ENCODE data around the gene LY6G6C.

LY6G6C gene

DNA sequence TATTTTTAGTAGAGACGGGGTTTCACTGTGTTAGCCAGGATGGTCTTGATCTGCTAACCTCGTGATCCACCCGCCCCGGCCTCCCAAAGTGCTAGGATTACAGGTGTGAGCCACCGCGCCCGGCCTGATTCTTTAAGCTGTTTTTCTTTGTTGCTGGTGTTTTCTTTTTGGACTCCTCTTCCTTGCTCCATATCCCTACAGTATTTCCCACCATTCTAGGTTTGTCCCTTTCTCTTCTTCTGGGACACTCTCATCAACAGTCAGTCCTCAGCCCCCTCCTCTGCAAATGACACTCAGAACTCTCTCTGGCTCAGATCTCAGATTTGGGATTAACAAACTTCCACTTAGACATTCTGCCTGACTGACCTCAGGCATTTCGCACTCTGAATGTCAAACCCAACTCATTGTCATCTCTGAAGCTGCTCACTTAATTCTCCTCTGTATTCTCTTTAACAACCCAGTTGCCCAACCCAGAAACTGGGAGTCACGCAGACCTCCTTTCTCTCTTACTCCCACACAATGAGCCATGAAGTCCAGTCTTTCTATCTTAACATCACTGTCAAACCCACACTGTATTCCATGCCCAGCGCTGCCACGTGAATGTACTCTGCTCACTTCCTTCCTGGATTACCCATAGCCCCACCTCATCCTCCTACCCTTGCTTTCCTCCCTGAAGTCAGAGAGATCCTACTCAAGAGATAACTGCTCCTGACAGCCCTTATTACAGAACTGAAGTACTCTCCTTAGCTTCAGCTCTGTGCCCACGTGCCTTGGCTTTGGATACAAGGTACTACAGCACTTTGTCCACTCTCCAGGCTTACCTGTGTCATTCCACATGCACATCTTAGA, 4.2 kb upstream of the LY6G6C start:
- TF ChIP-seq, protein P1, sequence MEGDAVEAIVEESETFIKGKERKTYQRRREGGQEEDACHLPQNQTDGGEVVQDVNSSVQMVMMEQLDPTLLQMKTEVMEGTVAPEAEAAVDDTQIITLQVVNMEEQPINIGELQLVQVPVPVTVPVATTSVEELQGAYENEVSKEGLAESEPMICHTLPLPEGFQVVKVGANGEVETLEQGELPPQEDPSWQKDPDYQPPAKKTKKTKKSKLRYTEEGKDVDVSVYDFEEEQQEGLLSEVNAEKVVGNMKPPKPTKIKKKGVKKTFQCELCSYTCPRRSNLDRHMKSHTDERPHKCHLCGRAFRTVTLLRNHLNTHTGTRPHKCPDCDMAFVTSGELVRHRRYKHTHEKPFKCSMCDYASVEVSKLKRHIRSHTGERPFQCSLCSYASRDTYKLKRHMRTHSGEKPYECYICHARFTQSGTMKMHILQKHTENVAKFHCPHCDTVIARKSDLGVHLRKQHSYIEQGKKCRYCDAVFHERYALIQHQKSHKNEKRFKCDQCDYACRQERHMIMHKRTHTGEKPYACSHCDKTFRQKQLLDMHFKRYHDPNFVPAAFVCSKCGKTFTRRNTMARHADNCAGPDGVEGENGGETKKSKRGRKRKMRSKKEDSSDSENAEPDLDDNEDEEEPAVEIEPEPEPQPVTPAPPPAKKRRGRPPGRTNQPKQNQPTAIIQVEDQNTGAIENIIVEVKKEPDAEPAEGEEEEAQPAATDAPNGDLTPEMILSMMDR (IDR thresholded peaks at IDR 0.05; ENCODE audit: insufficient read depth, low read depth, low read length, missing control alignments) = no peak
- no peak for DNase-seq (ENCODE audit: low read depth)
- H3K4me3 ChIP-seq (ENCODE audit: low read depth, low read length) = no peak overlapping the region

GRCh38 chr6:31723980-31724691, 2.6 kb upstream of the LY6G6C start:
- TF ChIP-seq, protein P1 (IDR thresholded peaks at IDR 0.05; ENCODE audit: insufficient read depth, low read depth, low read length, missing control alignments) = no peak
- no peak for DNase-seq (ENCODE audit: low read depth)
- no peak overlapping the region for H3K4me3 ChIP-seq (ENCODE audit: low read depth, low read length)

DNA sequence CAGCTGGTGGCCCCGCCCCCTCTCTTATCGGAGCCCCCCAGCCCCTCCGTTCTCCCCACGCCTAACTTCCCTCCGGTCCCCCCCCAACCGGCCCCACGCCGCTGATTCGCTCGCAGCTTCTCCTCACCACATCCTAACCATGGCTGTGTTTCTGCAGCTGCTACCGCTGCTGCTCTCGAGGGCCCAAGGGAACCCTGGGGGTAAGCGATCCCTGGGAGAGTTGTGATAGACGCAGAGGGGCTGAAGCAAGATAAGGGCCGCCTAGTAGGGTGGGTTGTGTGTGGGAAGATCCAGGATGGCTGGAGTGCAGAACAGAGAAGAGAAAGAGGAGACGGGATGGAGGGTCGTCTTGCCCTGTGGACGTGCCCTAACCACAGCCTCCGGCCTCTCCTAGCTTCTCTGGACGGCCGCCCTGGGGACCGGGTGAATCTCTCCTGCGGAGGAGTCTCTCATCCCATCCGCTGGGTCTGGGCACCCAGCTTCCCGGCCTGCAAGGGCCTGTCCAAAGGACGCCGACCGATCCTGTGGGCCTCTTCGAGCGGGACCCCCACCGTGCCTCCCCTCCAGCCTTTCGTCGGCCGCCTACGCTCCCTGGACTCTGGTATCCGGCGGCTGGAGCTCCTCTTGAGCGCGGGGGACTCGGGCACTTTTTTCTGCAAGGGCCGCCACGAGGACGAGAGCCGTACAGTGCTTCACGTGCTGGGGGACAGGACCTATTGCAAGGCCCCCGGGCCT, 1.9 kb upstream of the LY6G6C start, which contains the start of gene MPIG6B:
MPIG6B (plus strand) TSS at position 129 of the 735 bp plus-strand sequence; CDS start at position 140, 11 bp downstream.
- TF ChIP-seq, protein P1 (IDR thresholded peaks at IDR 0.05; ENCODE audit: insufficient read depth, low read depth, low read length, missing control alignments) = no peak
- DNase-seq (ENCODE audit: low read depth) = no peak

DNA sequence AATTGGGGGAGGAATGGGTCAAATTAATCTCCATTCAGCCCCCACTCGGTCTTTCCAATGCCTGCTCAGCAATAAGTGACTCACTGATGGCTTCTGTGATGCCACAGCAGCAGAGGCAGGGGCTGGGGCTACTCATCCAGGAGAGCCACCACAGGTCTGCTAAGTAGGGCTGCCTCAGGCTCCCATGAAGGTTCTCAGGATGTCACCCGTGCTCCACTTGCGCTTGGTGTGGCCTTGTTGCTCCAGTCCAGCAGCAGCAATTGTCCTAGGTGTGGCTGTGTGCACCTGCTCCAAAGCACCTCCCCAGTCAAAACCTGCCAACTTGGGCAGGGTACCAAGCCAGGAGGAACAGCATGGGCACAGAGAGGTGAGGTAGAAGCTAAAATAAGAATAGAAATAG, 627 bp upstream of the LY6G6C start:
- H3K4me3 ChIP-seq (ENCODE audit: low read depth, low read length) = no peak overlapping the region
- DNase-seq (ENCODE audit: low read depth) = no peak
- TF ChIP-seq, protein P1 (IDR thresholded peaks at IDR 0.05; ENCODE audit: insufficient read depth, low read depth, low read length, missing control alignments) = no peak

More for the DNA sequence above, 1.9 kb upstream of the LY6G6C start, which contains the start of gene MPIG6B:
- H3K4me3 ChIP-seq (ENCODE audit: low read depth, low read length) = no peak within 1 kb of the TSS

GRCh38 chr6:31720196-31720770, 1.3 kb downstream of the LY6G6C start:
- TF ChIP-seq, protein P1 (IDR thresholded peaks at IDR 0.05; ENCODE audit: insufficient read depth, low read depth, low read length, missing control alignments) = no peak
- no peak for DNase-seq (ENCODE audit: low read depth)
- no peak overlapping the region for H3K4me3 ChIP-seq (ENCODE audit: low read depth, low read length)

DNA sequence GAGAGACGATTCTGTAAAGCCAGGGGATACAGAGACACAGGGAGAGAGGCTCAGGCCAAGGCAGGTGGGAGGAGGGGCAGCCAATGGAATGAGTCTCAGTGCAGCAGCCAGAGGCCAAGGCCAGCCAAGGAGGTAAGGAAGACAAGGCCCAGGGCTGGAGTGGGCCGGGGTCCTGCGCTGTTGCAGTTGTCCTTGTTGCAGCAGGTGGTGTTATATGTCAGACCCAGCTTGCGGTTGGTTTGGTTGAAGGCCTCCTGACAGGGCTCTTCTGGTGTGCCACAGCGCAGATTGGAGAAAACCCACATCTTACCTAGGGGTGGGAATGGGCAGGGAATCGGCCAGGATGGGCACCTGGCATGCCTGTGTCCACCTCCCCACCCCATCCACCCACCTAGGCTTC, 2.5 kb downstream of the LY6G6C start:
- no peak for DNase-seq (ENCODE audit: low read depth)
- H3K4me3 ChIP-seq (ENCODE audit: low read depth, low read length) = no peak overlapping the region
- TF ChIP-seq, protein P1 (IDR thresholded peaks at IDR 0.05; ENCODE audit: insufficient read depth, low read depth, low read length, missing control alignments) = no peak
